Transverse colon (tissue), 4 donors: ENCODE results near the gene COL3A1. TPM values are rescaled to one million over a fixed set of nuclear protein-coding genes. Genes with fewer than 3 reads are reported as not detected.

Source experiments
- DNase-seq: peaks from one replicate; pipeline ENCODE4 v3.0.0-alpha.2; 2019
- H3K27ac ChIP-seq, 4 donors: fragments of 200-600 bp; sonication (generic); 2 replicates each; pipeline ENCODE4 v1.5.1; 2016 to 2018; ENCODE audit warnings: inconsistent platforms in 4 of 4
- H3K27me3 ChIP-seq: fragments of 200-600 bp; sonication (generic); 2 replicates; pipeline ENCODE4 v1.5.1; 2017; ENCODE audit warnings: inconsistent platforms
- H3K36me3 ChIP-seq, 4 donors: fragments of 200-600 bp; sonication (generic); 2 replicates each; pipeline ENCODE4 v1.5.1; 2017 to 2019; ENCODE audit warnings: inconsistent platforms in 4 of 4
- H3K4me1 ChIP-seq, 4 donors: fragments of 200-600 bp; sonication (generic); 2 replicates each; pipeline ENCODE4 v1.5.1; 2017 to 2020; ENCODE audit warnings: inconsistent platforms in 4 of 4
- H3K4me3 ChIP-seq, 4 donors: fragments of 200-600 bp; sonication (generic); 1 replicate in 1 of 4; 2 replicates in 3 of 4; pipeline versions ENCODE4 v1.5.1 to v1.6.1; 2017 to 2019; ENCODE audit warnings: inconsistent platforms in 4 of 4
- H3K9me3 ChIP-seq, 2 donors: fragments of 200-600 bp; sonication (generic); 2 replicates each; pipeline ENCODE4 v1.5.1; 2017 to 2019; ENCODE audit warnings: inconsistent platforms in 2 of 2
- CTCF ChIP-seq, 5 experiments: fragments of 200-600 bp in 3 of 5; fragments of 450-650 bp in 2 of 5; sonication (generic) in 3 of 5; IDR thresholded peaks; 1 replicate in 2 of 5; 2 replicates in 3 of 5; pipeline ENCODE4 v1.5.1; 2016 to 2017; ENCODE audit warnings: antibody characterized with exemption in 5 of 5, inconsistent platforms in 3 of 5, mild to moderate bottlenecking in 2 of 5, moderate library complexity in 1 of 5
- EP300 ChIP-seq: sonication (generic); formaldehyde crosslinking; IDR thresholded peaks from one replicate; pipeline ENCODE4 v1.6.1; 2017; ENCODE audit warnings: antibody characterized with exemption, low read depth
- POLR2A ChIP-seq: fragments of 450-650 bp; IDR thresholded peaks from one replicate; pipeline ENCODE4 v1.6.1; 2016; ENCODE audit warnings: antibody characterized with exemption, mild to moderate bottlenecking, moderate library complexity
- POLR2AphosphoS5 ChIP-seq, 3 donors: sonication (generic); formaldehyde crosslinking; IDR thresholded peaks; one replicate each; pipeline ENCODE4 v1.6.1; 2016; ENCODE audit warnings: antibody characterized with exemption in 3 of 3
- WGBS, 2 donors: methylation state at CpG; one replicate each; pipeline ENCODE4 v1.1.5; 2018; ENCODE audit warnings: low coverage in 1 of 2; 5-methylcytosine and 5-hydroxymethylcytosine counted together
- in situ Hi-C, 4 donors: fragments of 200-750 bp; cut with MboI; loops; one replicate each; pipeline versions ENCODE4 v1.15.0 to v1.15.1; 2017; ENCODE audit warnings: low sequenced_read_pairs in 3 of 4, low pct_ligation_motif_present in 1 of 4, low pct_unique_long_range_greater_than_20kb in 1 of 4
- intact Hi-C: fragments of 100-400 bp; cut with DNase I; formaldehyde crosslinking; loops from one replicate; pipeline ENCODE4 v1.15.1; 2023; ENCODE audit warnings: low total_unique reads
- total RNA-seq, 4 donors: library from RNA; depleted of rRNA; stranded (reverse); fragments of >200 nt; gene quantifications; one replicate each; pipeline ENCODE4 v1.1.0, GENCODE V29; 2016

The COL3A1 gene
- total RNA-seq = 100 to 1,000 TPM; 103 to 424 (median 114) TPM

DNA sequence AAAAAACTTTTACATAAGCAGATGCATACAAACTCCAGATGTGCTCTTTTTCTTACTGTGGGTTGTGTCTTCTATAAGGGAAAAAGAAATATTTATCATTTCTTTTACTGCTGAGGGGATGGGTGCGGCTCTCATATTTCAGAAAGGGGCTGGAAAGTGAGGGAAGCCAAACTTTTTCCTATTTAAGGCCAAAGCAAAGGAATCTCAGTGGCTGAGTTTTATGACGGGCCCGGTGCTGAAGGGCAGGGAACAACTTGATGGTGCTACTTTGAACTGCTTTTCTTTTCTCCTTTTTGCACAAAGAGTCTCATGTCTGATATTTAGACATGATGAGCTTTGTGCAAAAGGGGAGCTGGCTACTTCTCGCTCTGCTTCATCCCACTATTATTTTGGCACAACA, at the start of gene COL3A1:
Gene COL3A1, plus strand, starts transcription at position 210 of the 400 bp plus-strand sequence. Its CDS starts 117 bp downstream, at position 327.
- WGBS, 2 donors = 39% methylated on average over 4 of the region's 4 CpGs
- DNase-seq = peak; percentile 17
- intact Hi-C loops (no loop called here), in situ Hi-C loops (loop anchor here in 1 of 4 donors (10.0 kb wide), 1 partner anchor 449 kb away; no protein-coding TSS in a partner anchor)
- no peaks in the 10 kb centered on the region for H3K27me3 ChIP-seq
- no peaks in the 10 kb centered on the region for H3K36me3 ChIP-seq
- no peaks in the 10 kb centered on the region for H3K9me3 ChIP-seq
- peak within 1 kb of the TSS; percentile 17 to 53 (median 38) for H3K4me3 ChIP-seq
- peak within 1 kb of the TSS; percentile 78 to 88 (median 82) for H3K27ac ChIP-seq
- peaks cover 0 to 14% (median 1%) of the 10 kb centered on the region in 4 donors for H3K4me1 ChIP-seq
- peak; percentile 73 to 83 (median 81) for TF ChIP-seq POLR2AphosphoS5 (IDR thresholded peaks at IDR 0.05)
- TF ChIP-seq EP300 = no peak
- TF ChIP-seq POLR2A = peak; percentile 65

DNA sequence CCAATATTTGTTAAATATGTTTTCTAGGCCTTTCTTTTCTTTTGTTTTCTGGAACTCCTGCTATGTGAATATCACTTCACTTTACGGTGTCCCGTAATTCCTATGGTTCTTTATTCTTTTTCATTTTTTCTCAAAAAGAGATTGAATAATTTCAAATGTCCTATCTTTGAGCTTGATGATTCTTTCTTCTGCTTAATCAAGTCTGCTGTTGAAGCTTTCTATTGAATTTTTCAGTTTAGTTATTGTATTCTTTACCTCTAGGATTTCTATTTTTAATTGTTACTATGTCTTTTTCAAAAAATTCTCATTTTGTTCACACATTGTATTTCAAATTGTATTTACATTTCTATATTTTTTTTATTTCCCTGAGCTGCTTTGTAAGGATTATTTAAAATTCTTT, 45.5 kb upstream of the COL3A1 start:
- in situ Hi-C loops = no loop called here
- 94 to 96% methylated on average over 2 of the region's 2 CpGs for WGBS, 2 donors
- DNase-seq = no peak
- Histone ChIP-seq H3K36me3 (no peaks in the 10 kb centered on the region), H3K27ac (no peak overlapping the region), H3K9me3 (peaks cover 11 to 13% of the 10 kb centered on the region in 2 donors), H3K4me1 (no peaks in the 10 kb centered on the region), H3K27me3 (no peaks in the 10 kb centered on the region), H3K4me3 (no peak overlapping the region)
- intact Hi-C loops = no loop called here
- TF ChIP-seq POLR2A (no peak), EP300 (no peak), CTCF (IDR thresholded peaks at IDR 0.05) (no peak), POLR2AphosphoS5 (IDR thresholded peaks at IDR 0.05) (no peak)

DNA sequence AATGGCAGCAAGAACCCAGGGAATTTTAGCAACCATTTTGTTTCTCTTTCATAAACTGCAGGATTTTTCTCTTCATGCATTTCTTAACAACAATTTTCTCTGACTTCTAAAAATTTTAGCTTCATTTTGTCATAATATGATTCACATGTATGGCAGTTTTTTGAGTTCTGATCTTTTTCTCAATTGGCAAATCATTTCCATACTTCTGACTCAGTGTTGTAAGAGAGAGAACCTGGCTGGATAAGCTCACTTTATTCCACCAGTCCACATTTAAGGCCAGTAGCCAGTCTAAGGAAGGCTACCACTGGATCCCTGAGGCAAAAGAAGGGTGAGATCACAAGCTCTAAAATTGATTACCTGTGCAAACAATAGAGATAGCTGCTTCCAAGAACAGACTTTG, 42.8 kb upstream of the COL3A1 start:
- no peak for TF ChIP-seq CTCF (IDR thresholded peaks at IDR 0.05)
- TF ChIP-seq POLR2A = no peak
- TF ChIP-seq EP300 = no peak
- TF ChIP-seq POLR2AphosphoS5 (IDR thresholded peaks at IDR 0.05) = no peak
- no peak for DNase-seq
- Histone ChIP-seq H3K9me3 (peaks cover 11 to 13% of the 10 kb centered on the region in 2 donors), H3K27ac (no peak overlapping the region), H3K36me3 (no peaks in the 10 kb centered on the region), H3K27me3 (no peaks in the 10 kb centered on the region), H3K4me3 (no peak overlapping the region), H3K4me1 (no peaks in the 10 kb centered on the region)
- intact Hi-C loops (no loop called here), in situ Hi-C loops (no loop called here)

GRCh38 chr2:188937228-188938220, 36.6 kb upstream of the COL3A1 start:
- TF ChIP-seq POLR2A = no peak
- TF ChIP-seq CTCF (IDR thresholded peaks at IDR 0.05) = no peak
- no peak for TF ChIP-seq EP300
- no peak for TF ChIP-seq POLR2AphosphoS5 (IDR thresholded peaks at IDR 0.05)
- H3K27ac ChIP-seq = peak overlapping the region; percentile 13 to 59 (median 24)
- intact Hi-C loops = no loop called here

More at GRCh38 chr2:188937228-188938220, 36.6 kb upstream of the COL3A1 start:
- Histone ChIP-seq H3K4me3 (no peak overlapping the region), H3K4me1 (no peaks in the 10 kb centered on the region), H3K36me3 (no peaks in the 10 kb centered on the region), H3K27me3 (no peaks in the 10 kb centered on the region), H3K9me3 (no peaks in the 10 kb centered on the region)
- WGBS, 2 donors = 43 to 44% methylated on average over 1 of the region's 1 CpG
- in situ Hi-C loops = no loop called here
- DNase-seq = no peak
